ENCODE data around the gene EXOC4.
"Not testable (repeated sequence)": the region's sequence is repeated elsewhere in the genome, so short reads cannot be mapped to it uniquely, and the experiment has no call there.

Gene EXOC4

DNA sequence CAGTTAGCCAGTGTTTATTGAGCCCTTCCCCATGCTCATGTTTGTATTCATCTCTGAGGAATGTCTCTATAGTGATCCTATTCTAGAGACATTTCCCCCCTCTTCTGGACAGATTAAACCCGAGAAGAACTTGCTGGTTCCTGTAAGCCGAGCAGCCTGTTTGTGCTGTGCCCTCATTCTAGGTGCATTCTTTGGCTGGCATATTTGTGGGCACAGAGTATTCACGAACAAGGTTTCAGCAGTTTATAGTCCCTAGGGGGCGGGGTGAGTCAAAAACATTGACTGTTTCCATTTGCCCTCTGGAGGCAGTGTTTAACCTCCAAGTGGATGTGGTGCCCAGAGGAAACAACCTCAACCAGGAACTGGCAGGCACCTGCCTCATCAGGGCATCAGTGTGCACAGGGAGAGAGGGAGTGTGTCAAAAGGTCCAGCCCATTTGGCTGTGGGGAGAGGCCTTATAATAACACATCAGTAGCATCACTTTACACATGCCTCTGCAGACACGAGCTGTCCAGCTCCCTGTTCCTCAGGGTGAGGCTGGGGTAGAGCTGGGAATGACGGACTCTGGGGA, 600.9 kb downstream of the EXOC4 start:
- peak; percentile 43 for DNase-seq

DNA sequence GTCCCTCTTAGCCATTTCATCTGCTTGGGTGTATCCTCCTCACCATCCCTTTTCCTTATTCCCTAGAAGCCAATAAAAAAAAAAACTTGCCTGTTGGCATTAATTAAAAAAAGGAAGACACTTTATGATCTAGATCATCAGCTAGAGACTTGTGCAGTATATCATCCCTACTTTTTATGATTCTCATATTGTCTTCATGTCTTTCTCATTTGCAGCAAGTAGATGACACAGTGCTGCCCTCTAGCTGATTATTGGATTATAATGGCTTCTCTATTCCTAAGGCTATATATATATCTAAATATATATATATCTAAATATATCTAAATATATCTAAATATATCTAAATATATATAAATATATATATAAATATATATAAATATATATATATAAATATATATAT, 601.9 kb downstream of the EXOC4 start:
- peak; percentile 49 for DNase-seq

DNA sequence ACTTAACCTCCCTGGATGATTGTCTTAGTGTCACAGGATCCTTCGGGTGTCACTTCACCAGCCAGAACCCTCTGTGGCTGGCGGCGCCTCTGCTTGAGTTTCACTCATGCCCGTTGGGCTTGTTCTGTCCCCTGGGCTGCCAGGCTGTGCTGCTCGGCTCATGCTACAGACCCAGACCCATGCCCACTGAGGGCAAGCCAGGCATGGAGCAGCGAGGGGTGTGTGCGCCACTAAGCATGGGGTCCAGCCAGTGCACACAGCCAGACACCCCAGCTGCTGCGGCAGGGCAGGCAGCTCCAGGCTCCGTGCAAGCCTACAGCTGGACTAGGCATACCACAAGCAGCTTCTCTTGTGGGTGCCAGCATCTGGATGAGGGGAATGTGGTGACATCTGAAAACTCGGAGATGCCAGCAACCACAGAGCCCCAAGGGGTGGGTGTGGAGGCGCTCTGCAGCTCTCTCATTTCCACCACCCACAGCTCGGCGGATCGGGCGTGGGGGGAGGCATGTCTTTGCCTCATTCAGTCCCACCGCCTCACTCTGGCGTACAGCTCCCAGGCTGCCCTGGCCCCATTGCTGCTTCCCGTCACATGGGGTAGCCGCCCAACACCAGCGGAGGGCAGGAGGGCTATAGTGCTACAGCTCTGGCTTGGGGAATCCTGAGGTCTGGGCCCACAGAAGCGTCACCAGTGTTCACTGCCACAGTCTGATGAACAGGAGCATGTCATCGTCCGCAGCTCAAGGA, 604.7 kb downstream of the EXOC4 start:
- DNase-seq, result no peak

DNA sequence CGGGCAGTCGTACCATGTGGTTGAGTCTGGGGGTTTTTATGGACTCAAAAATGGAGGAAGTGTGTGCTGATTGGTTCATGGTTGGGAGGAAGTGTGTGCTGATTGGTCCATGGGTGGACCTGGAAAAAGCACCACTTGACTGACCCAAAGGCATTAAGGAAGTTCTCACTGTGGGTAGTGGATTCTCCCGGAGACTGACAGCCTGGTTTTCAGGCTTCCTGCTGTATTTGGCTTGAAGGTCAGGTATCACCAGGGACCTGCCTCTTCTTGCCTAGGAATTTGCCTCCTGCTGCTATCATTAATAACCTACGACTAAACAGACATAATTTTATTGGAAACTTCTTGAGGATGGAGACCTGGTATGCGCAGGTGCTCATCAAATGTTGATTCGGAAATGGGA, 605.4 kb downstream of the EXOC4 start:
- no peak for DNase-seq

DNA sequence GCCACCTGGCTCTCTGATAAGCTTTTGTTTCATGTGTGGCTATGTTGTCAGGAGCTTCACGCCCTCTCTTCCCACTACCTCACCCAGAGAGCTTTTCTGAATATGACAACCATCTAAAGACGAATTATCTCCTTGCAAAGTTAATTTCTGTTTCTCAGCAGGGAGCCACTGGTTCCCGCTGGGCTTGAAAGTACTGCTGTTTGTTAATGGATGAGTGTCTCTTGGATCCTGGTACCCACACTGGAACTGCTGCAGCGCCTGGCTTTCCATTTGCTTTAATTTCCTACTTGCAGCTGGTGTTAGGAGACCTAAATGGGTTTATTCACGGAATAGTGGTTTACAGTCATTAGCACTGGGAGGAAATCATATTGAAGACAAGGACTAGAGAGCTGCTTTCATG, 606.4 kb downstream of the EXOC4 start:
- no peak for DNase-seq

DNA sequence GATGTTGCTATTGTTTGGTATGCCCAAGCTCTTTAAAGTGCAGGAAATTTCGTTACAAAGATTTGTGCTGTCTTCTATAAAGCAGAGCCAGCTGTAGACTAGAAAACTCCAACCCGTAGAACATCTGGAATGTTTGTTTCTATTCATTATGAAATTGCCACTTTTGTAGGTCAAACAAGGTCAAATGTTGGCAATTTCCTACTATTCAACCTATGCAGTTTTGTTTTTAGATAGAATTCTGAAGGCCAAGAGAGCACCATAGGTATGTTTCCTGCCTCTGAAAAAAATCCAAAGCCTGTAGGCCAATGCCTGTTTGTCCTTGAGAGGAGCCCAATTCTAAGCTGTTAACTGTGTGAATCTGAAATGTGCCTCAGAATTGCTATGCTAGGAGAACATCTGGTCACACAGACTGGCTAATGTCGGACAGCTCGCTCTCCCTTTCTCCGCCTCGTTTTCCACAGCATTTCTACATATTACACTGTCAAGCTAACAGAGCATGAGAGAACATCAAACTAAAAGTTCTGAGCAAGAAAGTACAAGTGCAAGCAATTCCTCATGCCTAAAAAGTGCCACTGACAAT, 607.1 kb downstream of the EXOC4 start:
- DNase-seq, result no peak

DNA sequence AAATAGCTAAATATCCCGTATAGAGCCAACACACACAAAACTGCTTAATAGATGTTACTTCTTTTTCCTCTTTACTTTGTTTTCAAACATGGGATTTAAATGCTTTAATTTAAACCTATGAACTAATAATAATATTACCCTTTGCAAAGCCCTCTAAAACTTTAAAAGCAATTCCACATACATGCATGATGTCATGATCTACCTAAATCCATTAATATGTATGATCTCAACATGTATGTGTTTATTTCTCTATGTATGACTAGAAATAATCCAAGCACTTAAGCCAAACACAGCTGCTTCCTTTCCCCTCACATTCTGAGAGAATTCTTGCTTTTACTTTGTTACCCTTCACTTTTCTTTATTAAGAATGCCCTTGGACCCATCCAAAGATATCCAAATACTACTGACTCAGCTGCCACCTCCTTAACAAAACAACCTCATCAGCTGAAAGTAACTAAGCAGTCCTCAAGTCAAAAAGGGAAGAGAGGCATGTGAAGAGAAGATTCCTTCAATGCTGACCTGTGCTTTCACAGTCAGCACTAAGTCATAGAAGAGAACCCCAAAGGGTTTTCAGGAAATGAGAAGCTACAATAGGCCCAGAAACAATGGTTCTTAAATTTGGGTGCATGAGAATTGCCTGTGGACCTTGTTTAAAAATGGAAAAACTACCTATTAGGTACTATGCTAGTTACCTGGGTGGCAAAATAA, 607.9 kb downstream of the EXOC4 start:
- DNase-seq, result no peak

DNA sequence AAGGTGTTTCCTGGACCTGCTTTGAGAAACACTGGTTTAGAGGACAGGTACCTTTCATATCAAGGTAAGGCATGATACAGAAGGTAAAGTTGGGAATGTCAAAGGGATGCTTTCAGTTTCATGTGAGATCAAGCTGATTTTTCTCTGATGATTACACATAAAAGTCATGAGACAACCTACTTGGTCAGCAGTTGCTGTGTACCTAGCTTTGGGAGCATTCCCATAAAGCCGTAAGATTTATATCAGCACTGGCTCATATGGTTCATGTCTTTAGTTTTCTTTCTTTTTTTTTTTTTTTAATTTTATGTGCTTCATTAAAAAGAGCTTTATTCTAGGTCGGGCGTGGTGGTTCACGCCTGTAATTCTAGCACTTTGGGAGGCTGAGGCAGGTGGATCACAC, 609.0 kb downstream of the EXOC4 start:
- DNase-seq, result no peak

DNA sequence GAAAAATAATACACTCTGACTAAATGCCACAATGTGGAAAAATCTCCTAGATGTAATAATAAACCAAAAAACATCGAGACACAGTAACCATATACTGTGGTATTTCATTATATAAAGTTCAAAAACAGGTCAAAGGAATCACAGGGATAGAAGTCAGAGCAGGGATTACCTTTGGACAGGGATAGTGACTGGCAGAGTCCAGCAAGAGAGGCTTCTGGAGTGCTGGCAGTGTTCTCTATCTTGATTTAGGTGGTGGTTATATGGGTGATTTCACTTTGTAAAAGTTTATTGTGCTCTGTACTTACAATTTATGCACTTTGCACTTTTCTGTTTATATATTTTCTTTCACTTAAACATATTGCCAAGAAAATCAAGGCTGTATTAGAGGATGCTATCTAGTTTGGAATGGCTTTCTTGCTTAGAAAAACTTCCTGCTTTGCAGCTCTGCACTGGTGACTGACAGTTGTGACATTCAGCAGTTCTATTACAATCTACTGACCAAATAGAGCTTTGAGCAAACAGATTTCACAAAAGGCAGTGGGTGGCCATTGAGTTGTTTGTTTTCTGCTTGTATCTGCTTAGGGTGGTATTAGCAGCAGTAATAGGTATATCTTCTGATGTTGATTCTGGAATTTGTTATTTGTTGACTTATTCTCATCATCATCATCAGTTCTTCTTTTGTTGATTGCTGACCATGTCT, 610.6 kb downstream of the EXOC4 start:
- DNase-seq, result no peak

DNA sequence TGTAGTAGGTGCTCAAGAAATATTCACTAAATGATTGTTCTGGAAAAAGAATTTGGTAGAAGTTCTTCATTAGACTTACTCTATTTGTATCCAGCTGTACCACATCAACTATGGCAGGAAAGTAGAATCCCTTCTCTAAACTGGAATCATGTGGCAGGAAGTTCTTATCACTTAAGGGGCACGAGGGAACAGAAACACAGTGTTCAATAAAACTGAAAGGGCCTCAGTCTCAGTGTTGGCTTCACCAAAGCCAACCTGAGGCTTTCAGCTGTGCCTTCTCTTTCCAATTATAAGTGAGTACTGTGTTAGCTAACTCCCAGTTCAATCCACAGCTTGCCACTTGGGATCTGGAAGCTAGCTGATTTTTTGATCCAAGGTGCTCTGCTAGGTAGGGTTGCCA, 616.7 kb downstream of the EXOC4 start:
- DNase-seq, result no peak

DNA sequence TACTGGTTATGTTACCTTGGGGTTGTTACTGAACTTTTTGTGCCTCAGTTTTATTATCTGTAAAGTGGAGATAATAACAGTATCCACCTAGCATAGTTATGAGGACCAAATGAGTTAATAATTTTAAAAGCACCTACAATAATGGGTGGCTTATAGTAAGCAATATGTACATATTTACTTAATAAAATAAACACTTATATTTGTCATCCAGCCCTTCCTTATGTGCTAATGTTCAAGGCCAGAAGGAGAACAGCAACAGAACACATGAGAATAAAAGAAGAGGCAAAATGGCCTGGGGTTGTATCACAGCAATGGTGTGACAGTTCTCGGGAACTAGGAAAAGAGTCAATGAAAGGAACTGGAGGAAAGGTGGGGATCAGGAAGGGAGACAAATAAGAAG, 618.9 kb downstream of the EXOC4 start:
- DNase-seq, result no peak

DNA sequence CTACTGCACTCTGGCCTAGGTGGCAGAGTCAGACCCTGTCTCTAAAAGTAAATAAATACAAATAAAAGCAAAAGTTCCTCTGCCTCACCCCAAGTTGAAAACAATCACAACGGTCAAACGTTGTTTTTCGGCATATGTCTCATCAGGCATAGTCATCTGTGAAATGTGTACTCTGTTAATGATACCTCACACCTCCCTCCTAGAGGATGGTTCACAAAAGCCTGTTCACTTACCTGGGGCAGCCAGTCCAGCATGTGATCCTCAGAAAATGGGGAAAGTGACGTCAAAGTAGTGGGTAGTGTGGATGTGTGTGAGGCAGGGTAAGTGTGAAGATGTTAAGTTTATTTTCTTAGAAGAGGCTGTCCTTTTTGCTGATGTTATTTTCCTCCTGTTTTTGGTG, 620.3 kb downstream of the EXOC4 start:
- DNase-seq, result no peak

DNA sequence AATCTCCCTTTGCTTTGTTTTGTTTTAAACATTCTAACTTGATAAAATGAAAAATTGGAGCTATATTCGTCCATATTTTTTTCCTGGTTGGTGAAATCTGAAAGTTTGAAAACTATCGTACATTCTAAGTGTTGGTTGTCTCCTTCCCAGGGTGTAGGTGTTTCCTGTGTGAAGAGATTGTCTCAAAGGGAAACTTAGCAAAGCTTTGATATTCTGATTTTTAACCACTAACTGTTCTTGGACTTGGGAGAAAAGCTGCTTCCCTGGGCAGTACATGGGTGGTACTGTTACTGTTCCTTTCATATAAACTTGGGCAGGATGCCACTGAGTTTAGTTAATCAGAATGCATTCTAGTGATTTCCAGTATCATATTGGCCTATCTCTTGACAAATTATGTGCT, 620.8 kb downstream of the EXOC4 start:
- DNase-seq, result no peak

DNA sequence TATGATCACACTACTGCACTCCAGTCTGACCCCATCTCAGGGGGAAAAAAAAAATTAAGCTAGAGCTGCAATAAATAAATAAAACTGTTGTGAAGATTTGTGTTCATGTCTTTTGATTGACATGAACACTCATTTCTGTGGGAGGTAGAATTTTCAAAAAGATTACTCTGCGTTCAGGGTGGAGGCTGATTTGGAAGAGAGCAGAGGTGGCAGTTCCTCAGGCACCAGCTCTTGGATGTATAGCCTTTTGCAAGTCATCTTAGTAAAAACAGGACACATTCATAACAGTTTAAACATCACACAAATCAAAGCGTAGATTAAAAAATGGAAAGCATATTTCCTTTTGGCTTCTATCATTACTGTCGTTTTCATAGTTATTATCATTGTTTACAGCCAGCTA, 630.7 kb downstream of the EXOC4 start:
- DNase-seq, result no peak

DNA sequence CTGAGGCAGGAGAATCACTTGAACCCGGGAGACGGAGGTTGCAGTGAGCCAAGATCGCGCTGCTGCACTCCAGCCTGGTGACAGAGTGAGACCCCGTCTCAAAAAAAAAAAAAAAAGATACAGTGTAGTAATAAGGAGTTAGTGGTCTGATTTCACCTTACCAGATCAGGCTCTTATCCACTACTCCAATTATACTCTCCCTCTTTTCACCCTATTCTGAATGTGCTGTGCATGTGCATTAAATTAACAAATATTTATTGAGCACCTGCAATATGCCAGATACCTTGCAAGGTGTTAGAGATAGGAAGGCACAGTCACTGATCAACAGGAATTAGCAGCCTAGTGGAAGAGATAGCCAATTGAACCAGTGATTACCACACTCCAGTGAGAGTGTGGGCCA, 632.3 kb downstream of the EXOC4 start:
- no peak for DNase-seq

DNA sequence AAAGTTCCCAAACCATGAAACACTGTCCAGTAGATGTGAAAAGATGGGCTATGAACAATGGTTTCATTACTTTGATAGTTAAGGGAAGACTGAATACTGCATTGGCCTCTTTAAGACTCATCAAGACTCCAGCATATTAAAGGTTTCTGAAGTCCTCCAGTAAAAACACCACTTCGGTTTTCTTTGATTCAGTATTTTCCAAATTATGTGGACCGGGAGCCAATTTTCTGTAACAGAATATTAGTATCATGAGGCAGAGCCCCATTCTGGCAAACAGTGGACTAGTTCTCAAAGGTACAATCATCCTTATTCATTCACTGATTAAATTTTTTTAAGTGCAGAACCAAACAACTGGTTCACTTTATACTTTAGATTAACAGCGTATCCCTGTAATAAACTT, 633.2 kb downstream of the EXOC4 start:
- no peak for DNase-seq

DNA sequence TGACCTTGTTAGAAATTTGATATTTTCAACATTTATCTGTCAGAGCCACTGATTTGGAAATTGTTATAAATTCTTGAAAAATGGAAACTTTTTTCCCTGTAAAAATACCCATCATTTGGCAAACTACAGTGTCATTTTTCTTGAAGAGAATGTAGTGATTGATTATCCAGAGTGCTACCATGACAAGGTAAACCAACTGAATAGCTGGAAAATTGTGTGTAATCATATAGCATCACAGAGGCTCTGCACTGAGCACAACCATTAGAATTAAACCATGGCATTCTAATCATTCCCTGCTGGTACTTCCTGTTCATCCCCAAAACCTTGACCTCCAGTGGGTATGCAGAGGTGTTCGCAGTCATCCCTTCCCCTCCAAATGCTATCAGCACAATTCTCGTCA, 633.9 kb downstream of the EXOC4 start:
- DNase-seq, result no peak

DNA sequence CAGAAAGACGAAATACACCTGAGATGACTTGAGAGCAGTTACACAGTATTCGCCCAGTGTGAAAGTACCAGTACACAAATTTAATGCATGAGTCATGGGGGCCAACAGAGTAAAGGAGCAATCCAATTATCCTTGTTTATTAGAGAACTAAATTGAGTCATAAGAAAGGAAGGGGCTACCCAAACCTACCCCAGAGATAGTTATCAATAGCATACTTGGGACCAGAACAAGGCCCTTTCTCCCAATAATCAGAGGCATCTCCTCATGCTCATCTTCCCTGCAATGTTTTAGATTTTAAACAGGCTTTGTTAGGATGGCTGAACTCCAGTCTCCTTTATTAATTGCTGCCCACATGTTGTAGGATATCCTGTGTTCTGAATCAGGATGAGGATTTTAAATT, 634.6 kb downstream of the EXOC4 start:
- no peak for DNase-seq

DNA sequence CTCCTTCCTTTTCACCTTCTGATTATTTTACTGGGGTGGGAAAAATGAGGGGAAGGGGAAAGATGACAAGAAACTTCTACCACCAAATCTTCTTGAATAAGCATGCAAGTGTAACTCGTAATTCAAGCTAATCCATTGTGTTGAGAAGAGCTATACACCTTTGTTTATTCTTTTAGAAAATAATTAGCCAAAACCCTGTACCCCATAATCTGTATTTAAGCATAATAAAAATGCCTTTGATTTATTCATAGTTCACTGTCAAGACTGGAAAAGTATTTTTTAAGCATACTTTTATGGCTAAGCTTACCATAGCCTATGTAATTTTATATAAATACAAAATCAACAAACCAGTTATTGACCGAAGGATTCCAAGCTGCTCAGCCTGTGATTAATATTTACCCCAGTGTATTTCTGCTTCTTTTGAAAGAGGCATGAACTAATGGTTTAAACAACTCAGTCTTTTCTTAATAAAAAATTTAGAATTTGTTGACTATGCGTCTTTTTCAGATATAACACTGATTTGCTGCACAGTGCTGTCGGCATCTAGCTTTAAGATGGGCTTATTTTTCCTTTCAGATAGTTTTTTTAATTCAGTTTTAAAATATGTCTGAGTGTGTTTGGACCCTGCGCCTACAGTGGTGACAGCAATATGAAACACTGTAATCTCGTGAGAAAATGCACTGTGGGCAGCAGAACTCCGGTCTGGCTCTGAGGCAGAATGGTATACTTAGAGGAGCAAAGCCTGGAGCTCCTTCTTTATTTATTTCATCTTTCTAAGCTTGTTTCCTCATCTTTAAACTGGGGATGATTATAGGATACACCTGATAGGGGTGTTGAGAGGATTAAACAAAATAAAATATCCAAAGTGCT, 635.4 kb downstream of the EXOC4 start:
- DNase-seq, result no peak

DNA sequence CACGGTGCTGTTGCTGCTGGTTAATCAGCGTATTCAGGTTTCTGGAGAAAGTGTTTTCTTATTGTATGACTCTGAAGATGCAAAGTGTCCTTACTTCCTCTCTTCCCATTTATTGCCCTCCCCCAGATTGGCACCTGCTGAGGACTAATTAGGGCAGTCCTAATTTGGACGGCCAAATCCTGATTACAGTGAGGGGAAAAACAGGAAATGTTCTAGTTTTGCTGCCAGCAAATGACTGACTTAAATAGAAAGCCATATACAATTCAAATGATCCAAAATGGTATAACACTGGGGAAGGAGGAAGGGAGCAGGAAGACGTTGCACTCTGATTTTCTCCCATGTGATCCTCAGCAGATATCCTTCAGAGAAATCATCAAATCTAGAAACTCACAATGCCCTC, 651.9 kb downstream of the EXOC4 start:
- no peak for DNase-seq

DNA sequence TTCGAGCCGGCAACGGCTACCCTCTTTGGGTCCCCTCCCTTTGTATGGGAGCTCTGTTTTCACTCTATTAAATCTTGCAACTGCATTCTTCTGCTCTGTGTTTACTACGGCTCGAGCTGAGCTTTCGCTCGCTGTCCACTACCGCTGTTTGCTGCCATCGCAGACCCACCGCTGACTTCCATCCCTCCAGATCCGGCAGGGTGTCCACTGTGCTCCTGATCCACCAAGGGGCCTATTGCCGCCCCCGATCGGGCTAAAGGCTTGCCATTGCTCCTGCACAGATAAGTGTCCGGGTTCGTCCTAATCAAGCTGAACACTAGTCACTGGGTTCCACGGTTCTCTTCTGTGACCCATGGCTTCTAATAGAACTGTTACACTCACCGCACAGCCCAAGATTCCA, 653.7 kb downstream of the EXOC4 start:
- DNase-seq, result not testable (repeated sequence)

DNA sequence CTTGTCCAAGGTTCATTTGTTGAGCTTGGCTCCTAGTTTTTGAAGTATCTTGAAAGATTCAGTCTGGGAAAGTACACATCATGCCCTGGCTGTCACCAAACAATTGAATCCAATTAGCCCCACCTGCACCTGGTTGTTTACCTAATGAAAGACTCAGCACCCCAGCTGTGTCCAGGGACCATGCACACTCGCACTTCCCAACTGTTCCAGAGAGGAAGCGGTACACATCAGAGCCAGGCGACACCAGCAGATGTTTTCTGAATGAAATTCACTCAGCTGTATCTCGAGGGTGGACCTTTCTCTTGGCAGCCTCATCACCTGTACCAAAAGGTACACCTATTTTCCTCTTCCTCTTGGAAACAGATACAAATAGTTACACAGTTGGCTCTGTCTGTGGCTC, 657.9 kb downstream of the EXOC4 start:
- DNase-seq, result peak; percentile 89

DNA sequence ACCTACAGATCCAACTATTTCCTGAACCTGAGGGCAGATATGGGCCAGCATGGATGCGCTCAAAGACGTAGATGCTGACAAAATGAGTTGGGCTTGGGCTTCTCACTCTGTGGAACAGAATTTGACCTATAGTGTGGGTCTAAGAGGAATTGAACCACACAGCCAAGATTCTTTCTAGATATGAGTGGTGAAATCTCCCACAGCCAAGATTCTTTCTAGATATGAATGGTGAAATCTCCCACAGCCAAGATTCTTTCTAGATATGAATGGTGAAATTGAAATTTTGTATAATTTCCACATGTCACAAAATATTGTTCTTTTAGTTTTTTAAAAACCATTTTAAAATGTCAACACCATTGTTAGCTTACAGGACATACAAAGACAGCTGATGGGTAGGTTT, 658.8 kb downstream of the EXOC4 start:
- no peak for DNase-seq

Data from NCI-H2171 treated with DMSO at 0.1 percent for 48 hours (cell line).